GM19238 (cell line): ENCODE measurements around the gene TDRD9.

Source experiments
- DNase-seq: peaks from one replicate; pipeline ENCODE4 v3.0.0; 2011; ENCODE audit warnings: low spot score; ENCODE audit not compliant: insufficient read length

TDRD9 gene

DNA sequence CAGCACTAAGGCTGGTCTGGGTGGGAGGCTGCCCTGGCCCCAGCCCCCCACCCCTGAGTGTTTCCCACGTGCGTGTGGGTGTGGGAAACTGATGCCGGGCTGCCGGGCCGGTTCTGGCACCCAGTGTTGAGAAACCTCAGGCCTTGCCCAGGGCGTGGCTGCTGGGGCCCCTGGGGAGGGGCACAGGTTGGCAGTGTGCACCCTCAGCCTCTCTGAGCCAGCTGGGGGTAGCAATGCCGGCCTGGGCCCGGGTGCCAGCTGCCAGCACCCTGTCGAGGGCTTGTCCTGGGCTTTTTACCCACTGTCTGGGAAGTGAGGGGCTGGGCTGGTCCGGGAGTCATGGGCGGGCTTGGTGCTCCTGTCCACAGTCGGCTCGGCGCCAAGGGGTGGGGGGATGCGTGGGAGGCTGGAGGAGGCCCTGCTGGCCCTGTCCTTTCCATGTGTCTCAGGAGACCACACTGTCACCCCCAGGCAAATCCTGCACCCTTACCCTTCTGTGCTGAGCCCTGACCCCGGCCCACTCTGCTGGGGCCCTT lies 172.9 kb downstream of the TDRD9 start:
- no peak for DNase-seq

DNA sequence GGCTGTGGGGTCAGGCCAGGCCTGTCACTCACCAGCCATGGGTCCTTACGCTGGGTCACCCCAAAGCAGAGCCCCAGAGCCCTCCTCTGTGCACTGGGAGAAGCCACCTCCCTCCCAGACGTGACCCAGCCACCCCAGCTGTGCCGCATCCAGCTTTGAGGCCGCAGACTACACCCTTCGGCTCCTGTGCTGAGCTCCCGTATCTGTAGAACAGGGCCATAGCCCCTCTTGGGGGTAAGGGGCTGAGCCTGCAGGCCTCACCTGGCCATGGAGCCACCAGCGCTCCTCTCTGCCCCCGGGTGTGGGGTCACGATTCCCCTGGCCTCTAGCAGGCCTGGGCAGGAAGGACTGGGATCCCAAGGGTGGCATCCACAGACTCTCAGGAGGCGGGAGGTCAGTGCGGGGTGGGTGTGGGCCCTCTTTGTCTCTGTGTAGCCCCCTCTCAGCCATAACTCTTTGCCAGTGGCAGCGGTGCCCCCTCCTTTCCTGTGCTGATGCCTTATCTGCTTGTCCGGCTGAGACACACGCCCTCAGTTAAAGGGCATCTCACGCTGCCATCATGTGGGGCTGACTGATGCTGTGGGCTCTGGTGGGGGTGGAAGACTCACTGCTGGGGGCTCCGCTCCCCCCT lies 173.5 kb downstream of the TDRD9 start:
- DNase-seq, result no peak
